Tibial nerve (tissue), 4 donors: ENCODE results near the gene FGF19. TPM values are rescaled to one million over a fixed set of nuclear protein-coding genes. Genes with fewer than 3 reads are reported as not detected.

Experiments
- DNase-seq, 2 donors: peaks; one replicate each; pipeline ENCODE4 v3.0.0-alpha.2; 2019; ENCODE audit warnings: low spot score in 2 of 2
- H3K27ac ChIP-seq, 4 donors: fragments of 200-600 bp; sonication (generic) in 3 of 4; one replicate each; pipeline ENCODE4 v1.5.1; 2017 to 2019; ENCODE audit warnings: mild to moderate bottlenecking in 1 of 4
- H3K27me3 ChIP-seq, 2 donors: fragments of 200-600 bp; sonication (generic) in 1 of 2; one replicate each; pipeline versions ENCODE4 v1.5.1 to v1.6.0; 2017 to 2019
- H3K36me3 ChIP-seq, 3 donors: fragments of 200-600 bp; sonication (generic); one replicate each; pipeline ENCODE4 v1.5.1; 2018 to 2019
- H3K4me1 ChIP-seq, 4 donors: fragments of 200-600 bp; sonication (generic) in 3 of 4; one replicate each; pipeline ENCODE4 v1.5.1; 2017 to 2019
- H3K4me3 ChIP-seq, 4 donors: fragments of 200-600 bp; sonication (generic) in 3 of 4; one replicate each; pipeline ENCODE4 v1.5.1; 2017 to 2019; ENCODE audit warnings: mild to moderate bottlenecking in 1 of 4, moderate library complexity in 1 of 4
- H3K9me3 ChIP-seq, 4 donors: fragments of 200-600 bp; sonication (generic) in 3 of 4; one replicate each; pipeline ENCODE4 v1.5.1; 2017 to 2019
- EP300 ChIP-seq, 2 donors: sonication (generic); formaldehyde crosslinking; IDR thresholded peaks; one replicate each; pipeline ENCODE4 v1.6.1; 2017; ENCODE audit warnings: antibody characterized with exemption in 2 of 2, mild to moderate bottlenecking in 1 of 2
- POLR2A ChIP-seq, 2 donors: fragments of 450-650 bp; IDR thresholded peaks; one replicate each; pipeline ENCODE4 v1.6.1; 2017; ENCODE audit warnings: antibody characterized with exemption in 2 of 2, mild to moderate bottlenecking in 2 of 2, moderate library complexity in 2 of 2
- WGBS, 2 donors: methylation state at CpG; one replicate each; pipeline ENCODE4 v1.1.5; 2018; 5-methylcytosine and 5-hydroxymethylcytosine counted together
- total RNA-seq, 4 donors: library from RNA; depleted of rRNA; stranded (reverse); fragments of >200 nt; gene quantifications; one replicate each; pipeline ENCODE4 v1.1.0, GENCODE V29; 2016
- TF ChIP-seq, protein P1 (sequence below), 5 experiments: fragments of 200-600 bp in 3 of 5; fragments of 450-650 bp in 2 of 5; sonication (generic) in 3 of 5; IDR thresholded peaks; one replicate each; pipeline ENCODE4 v1.5.1; 2016 to 2019; ENCODE audit warnings: antibody characterized with exemption in 5 of 5, mild to moderate bottlenecking in 3 of 5, moderate library complexity in 2 of 5

The FGF19 gene
- total RNA-seq, 4 donors from 2014 or later = not detected

GRCh38 chr11:69657911-69658625, 45.8 kb downstream of the FGF19 start:
- WGBS, 2 donors = 32 to 36% methylated on average over 8 to 14 of the region's 27 CpGs
- no peak for TF ChIP-seq EP300 (IDR thresholded peaks at IDR 0.05)
- no peak for TF ChIP-seq POLR2A (IDR thresholded peaks at IDR 0.05)
- TF ChIP-seq, protein P1, sequence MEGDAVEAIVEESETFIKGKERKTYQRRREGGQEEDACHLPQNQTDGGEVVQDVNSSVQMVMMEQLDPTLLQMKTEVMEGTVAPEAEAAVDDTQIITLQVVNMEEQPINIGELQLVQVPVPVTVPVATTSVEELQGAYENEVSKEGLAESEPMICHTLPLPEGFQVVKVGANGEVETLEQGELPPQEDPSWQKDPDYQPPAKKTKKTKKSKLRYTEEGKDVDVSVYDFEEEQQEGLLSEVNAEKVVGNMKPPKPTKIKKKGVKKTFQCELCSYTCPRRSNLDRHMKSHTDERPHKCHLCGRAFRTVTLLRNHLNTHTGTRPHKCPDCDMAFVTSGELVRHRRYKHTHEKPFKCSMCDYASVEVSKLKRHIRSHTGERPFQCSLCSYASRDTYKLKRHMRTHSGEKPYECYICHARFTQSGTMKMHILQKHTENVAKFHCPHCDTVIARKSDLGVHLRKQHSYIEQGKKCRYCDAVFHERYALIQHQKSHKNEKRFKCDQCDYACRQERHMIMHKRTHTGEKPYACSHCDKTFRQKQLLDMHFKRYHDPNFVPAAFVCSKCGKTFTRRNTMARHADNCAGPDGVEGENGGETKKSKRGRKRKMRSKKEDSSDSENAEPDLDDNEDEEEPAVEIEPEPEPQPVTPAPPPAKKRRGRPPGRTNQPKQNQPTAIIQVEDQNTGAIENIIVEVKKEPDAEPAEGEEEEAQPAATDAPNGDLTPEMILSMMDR (IDR thresholded peaks at IDR 0.05) = no peak
- H3K4me3 ChIP-seq = no peak overlapping the region
- peaks cover 0 to 40% (median 0%) of the 10 kb centered on the region in 3 donors for H3K36me3 ChIP-seq
- H3K27ac ChIP-seq = peak overlapping the region in 2 of 4 donors; percentile 50 to 58
- H3K9me3 ChIP-seq = no peaks in the 10 kb centered on the region
- no peak for DNase-seq
- H3K27me3 ChIP-seq = no peaks in the 10 kb centered on the region
- peaks cover 0 to 14% (median 3%) of the 10 kb centered on the region in 4 donors for H3K4me1 ChIP-seq

GRCh38 chr11:69657456-69657910, 46.3 kb downstream of the FGF19 start:
- no peak for DNase-seq

GRCh38 chr11:69656536-69657455, 47.0 kb downstream of the FGF19 start:
- H3K27ac ChIP-seq = peak overlapping the region in 1 of 4 donors; percentile 58
- peaks cover 0 to 41% (median 0%) of the 10 kb centered on the region in 3 donors for H3K36me3 ChIP-seq
- DNase-seq = no peak
- H3K27me3 ChIP-seq = no peaks in the 10 kb centered on the region
- H3K4me1 ChIP-seq = peaks cover 0 to 14% (median 3%) of the 10 kb centered on the region in 4 donors
- TF ChIP-seq EP300 (IDR thresholded peaks at IDR 0.05) (no peak), POLR2A (IDR thresholded peaks at IDR 0.05) (no peak)
- TF ChIP-seq, protein P1 (IDR thresholded peaks at IDR 0.05) = no peak
- H3K9me3 ChIP-seq = no peaks in the 10 kb centered on the region
- H3K4me3 ChIP-seq = no peak overlapping the region
- WGBS, 2 donors = 81 to 86% methylated on average over 20 of the region's 20 CpGs

More at GRCh38 chr11:69657456-69657910, 46.3 kb downstream of the FGF19 start:
- Histone ChIP-seq H3K36me3 (peaks cover 0 to 40% (median 0%) of the 10 kb centered on the region in 3 donors), H3K27me3 (no peaks in the 10 kb centered on the region), H3K27ac (peak overlapping the region in 2 of 4 donors; percentile 50 to 58), H3K4me1 (peaks cover 0 to 14% (median 3%) of the 10 kb centered on the region in 4 donors), H3K9me3 (no peaks in the 10 kb centered on the region), H3K4me3 (no peak overlapping the region)
- TF ChIP-seq POLR2A (IDR thresholded peaks at IDR 0.05) (no peak), EP300 (IDR thresholded peaks at IDR 0.05) (no peak)
- TF ChIP-seq, protein P1 (IDR thresholded peaks at IDR 0.05) = no peak
- 79 to 81% methylated on average over 14 of the region's 14 CpGs for WGBS, 2 donors

DNA sequence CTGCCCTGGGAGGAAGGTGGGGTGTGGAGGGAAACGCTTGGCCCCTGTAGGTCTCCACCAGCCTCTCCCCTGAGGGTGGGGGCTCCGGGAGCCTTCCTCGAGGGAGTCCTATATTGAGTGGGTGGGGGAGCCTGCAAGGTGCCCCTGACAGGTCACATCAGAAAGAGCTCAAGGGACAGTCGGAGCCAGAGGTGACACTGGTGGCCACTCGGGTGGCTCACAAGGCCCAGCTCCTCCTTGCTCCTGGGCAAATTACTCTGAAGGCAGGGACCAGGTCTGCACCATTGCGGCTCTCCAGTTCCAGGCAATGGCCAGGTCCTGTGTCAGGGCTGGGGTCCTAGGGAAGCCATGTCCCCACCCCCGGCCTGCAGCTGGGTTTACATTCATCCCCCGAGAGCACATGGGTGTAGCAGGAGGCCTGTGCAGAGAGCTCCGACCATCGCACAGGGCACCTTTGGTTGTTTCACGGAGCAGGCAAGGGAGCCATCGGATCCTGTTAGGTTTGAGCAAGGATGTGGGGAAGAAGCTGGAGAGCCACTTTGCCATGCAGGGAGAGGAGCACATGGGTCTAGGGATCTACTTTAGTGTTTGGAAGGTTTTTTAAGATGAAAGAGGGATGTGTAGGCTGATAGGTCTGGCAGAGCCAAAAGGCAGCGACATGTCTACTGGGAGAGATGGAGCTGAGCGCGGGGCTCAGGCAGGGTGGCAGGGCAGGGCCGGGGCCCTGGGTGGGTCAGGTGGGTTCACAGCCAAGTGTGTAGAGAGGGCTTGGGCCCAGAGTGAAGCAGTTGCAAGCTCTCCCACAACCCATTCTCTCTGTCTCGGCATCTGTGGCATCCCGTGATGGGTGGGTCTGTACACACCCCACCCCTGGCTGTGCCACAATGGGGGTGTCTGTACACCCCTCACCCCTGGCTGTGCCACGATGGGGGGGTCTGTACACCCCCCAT, 48.1 kb downstream of the FGF19 start:
- DNase-seq = no peak
- Histone ChIP-seq H3K27me3 (no peaks in the 10 kb centered on the region), H3K9me3 (no peaks in the 10 kb centered on the region), H3K4me3 (no peak overlapping the region), H3K27ac (no peak overlapping the region), H3K4me1 (peaks cover 0 to 14% (median 3%) of the 10 kb centered on the region in 4 donors), H3K36me3 (peaks cover 0 to 40% (median 0%) of the 10 kb centered on the region in 3 donors)
- TF ChIP-seq, protein P1 (IDR thresholded peaks at IDR 0.05) = no peak
- TF ChIP-seq EP300 (IDR thresholded peaks at IDR 0.05) (no peak), POLR2A (IDR thresholded peaks at IDR 0.05) (no peak)
- WGBS, 2 donors = 81 to 83% methylated on average over 16 to 17 of the region's 19 CpGs
